ENCODE data around the gene LENG9. TPM values are rescaled to one million over a fixed set of nuclear protein-coding genes. Genes with fewer than 3 reads are reported as not detected.

LENG9 gene
- total RNA-seq, 1 experiment from 2014 or later: 6.5 TPM

GRCh38 chr19:54444737-54445136, 18.8 kb downstream of the LENG9 start:
- no peak for DNase-seq (ENCODE audit: low read depth)

- no peak for DNase-seq (ENCODE audit: low read depth)
Measured at GRCh38 chr19:54440641-54441040, 22.9 kb downstream of the LENG9 start.

- no peak for DNase-seq (ENCODE audit: low read depth)
Measured at GRCh38 chr19:54439174-54439851, 24.3 kb downstream of the LENG9 start.

- DNase-seq (ENCODE audit: low read depth): no peak
Measured at GRCh38 chr19:54436628-54437252, 26.8 kb downstream of the LENG9 start.

GRCh38 chr19:54436031-54436523, 27.5 kb downstream of the LENG9 start:
- no peak for DNase-seq (ENCODE audit: low read depth)

- no peak for DNase-seq (ENCODE audit: low read depth)
Measured at GRCh38 chr19:54435551-54436016, 28.0 kb downstream of the LENG9 start.

- DNase-seq (ENCODE audit: low read depth): no peak
Measured at GRCh38 chr19:54434873-54435214, 28.7 kb downstream of the LENG9 start.

- no peak for DNase-seq (ENCODE audit: low read depth)
Measured at GRCh38 chr19:54434112-54434872, 29.3 kb downstream of the LENG9 start.

GRCh38 chr19:54433697-54434096, 29.9 kb downstream of the LENG9 start:
- no peak for DNase-seq (ENCODE audit: low read depth)

- no peak for DNase-seq (ENCODE audit: low read depth)
Measured at GRCh38 chr19:54432144-54432738, 31.3 kb downstream of the LENG9 start.

- no peak for DNase-seq (ENCODE audit: low read depth)
Measured at GRCh38 chr19:54431255-54431838, 32.2 kb downstream of the LENG9 start.

- no peak for DNase-seq (ENCODE audit: low read depth)
Measured at GRCh38 chr19:54430306-54431254, 33.0 kb downstream of the LENG9 start.

- DNase-seq (ENCODE audit: low read depth): no peak
Measured at GRCh38 chr19:54429545-54430227, 33.9 kb downstream of the LENG9 start.

GRCh38 chr19:54429176-54429495, 34.4 kb downstream of the LENG9 start:
- DNase-seq (ENCODE audit: low read depth): no peak

- no peak for DNase-seq (ENCODE audit: low read depth)
Measured at GRCh38 chr19:54428323-54429175, 35.0 kb downstream of the LENG9 start.

GRCh38 chr19:54427586-54427985, 36.0 kb downstream of the LENG9 start:
- no peak for DNase-seq (ENCODE audit: low read depth)

GRCh38 chr19:54426291-54426931, 37.2 kb downstream of the LENG9 start:
- no peak for DNase-seq (ENCODE audit: low read depth)

GRCh38 chr19:54425382-54425723, 38.2 kb downstream of the LENG9 start:
- DNase-seq (ENCODE audit: low read depth): no peak
